Right lobe of liver (tissue), 4 donors: ENCODE measurements around the gene DCAF4L1.

ENCODE experiments used
- CTCF ChIP-seq, 4 donors: fragments of 200-600 bp in 3 of 4; fragments of 450-650 bp in 1 of 4; IDR thresholded peaks; one replicate each; pipeline versions ENCODE4 v1.5.1 to v1.8.0; 2016 to 2022; ENCODE audit warnings: antibody characterized with exemption in 4 of 4, mild to moderate bottlenecking in 2 of 4
- POLR2A ChIP-seq: fragments of 450-650 bp; IDR thresholded peaks from one replicate; pipeline ENCODE4 v1.6.1; 2017; ENCODE audit warnings: antibody characterized with exemption, mild to moderate bottlenecking
- donor health status: DM: no; HTN: no; CAD: no.
- donor health status: DM: no; HTN: no; CAD: no.
- donor health status: DM: no; HTN: yes; CAD: no.

GRCh38 chr4:41964401-41964800, 17.2 kb upstream of the DCAF4L1 start:
- TF ChIP-seq CTCF (IDR thresholded peaks at IDR 0.05) (no peak), POLR2A (no peak)
